DMS53 treated with DMSO at 0.1 percent for 48 hours (cell line): ENCODE data around the gene OTUB2.

Experiments
- DNase-seq: peaks from one replicate; lab custom pipeline; 2025; ENCODE audit not compliant: unreplicated experiment; lab: John Stamatoyannopoulos, UW

OTUB2 gene

DNA sequence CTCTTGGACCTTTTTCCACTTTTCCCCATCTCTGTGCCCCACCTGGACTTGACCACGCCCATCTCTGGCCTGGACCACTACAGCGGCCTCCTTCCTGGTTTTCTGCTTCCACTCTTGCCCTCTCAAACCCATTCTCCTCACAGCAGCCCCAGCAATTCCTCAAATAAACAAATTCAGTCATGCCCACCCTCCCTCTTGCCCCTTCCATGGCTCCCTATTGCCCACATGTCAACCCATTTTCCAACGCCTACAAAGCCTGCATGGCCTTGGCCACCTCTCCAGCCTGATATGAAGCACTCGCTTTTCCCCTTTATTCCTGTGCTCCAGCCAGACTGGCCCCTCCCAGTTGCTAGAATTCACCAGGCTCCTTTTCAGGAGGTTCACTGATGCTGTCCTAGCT, 5.9 kb upstream of the OTUB2 start:
- no peak for DNase-seq

DNA sequence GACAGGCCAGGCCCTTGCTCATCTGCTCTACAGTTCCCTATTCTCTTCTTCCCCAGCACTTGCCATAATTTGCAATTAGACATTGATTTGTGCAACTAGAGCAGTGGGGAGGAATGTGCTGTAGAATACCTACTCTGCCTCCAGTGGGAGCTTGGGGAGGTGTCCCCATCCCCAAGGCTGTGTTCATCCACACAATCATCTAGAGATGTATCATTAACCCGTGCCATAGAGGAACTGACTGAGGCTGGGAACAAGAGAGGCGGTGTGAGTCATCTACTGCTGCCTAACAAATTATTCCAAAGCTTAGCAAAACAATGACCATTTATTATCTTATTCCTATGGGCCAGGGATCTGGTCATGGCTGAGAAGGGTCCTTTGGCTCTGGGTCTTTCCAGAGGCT, 5.1 kb upstream of the OTUB2 start:
- DNase-seq: no peak

DNA sequence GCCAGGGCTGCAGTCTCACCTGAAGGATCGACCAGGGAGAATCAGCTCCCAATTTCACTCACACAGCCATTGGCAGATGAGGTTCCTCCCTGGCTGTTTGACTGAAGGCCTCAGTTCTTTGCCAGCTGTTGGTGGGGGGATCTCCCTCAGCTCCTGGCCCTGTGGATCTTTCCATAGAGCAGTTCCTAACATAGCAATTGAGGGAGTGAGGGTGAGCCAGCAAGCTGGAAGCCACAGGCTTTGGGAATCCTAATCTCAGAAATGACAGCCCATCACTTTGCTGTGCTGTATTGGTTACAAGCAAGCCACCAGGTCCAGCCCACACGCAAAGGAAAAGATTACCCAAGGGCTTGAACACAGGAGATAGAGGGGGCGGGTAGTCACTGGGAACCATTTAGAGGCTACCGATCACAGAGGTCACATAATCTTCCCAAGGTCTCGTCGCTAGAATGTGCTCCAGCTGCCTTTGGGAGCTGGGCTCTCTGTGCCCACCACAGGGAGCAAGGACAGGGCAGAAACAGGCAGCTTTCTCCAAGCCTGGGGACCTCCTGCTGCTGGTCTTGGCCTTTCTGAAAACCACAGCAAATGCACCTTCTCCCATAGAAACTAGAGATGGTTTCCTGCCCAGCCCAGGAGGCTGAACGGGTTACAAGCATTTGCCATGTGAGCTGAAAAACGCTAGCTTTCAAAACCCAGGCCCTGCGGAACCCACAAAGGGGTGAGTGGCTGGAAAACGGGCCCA, 4.6 kb upstream of the OTUB2 start:
- DNase-seq: no peak

DNA sequence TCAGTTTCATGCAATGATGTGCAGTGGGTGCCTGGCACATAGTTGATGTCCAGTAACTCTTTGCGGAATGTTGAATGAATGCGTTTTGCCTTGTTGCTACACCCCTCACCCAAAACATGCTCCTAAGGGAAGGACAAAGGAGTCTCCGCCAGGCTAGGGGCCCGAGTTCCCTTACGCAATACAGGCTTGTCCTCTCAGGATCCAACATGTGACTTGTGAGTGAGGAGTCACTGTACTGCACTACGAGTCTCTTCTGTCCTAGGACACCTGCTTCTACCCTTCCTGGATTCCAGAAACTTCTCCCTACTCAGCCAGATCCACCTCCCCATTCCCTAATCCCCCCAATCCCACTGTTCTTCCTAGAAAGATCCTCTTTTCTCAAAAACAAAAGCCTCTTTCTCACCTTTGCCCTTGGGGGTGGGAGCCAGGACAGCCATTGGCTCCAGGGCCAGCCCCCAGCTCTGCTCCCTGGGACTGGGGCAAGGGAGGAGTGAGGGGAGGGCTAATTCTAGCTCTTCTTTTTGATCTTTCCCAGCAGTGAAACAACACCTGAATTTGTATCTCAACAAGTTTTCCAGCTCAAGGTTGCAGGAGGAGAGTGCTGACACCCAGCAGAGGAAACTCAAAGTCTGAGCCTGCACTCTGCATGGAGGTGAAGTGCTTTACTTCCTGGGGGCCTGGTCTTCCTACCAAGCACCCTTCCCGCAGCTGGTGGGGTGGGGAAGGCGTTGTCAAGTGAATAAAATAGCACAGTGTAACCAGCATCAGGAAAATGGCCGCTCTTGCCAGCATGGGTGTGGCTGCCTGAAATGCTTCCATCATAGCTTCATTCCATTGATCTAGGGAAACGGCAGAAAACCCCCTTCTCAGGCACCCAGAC, 3.4 kb upstream of the OTUB2 start:
- no peak for DNase-seq

DNA sequence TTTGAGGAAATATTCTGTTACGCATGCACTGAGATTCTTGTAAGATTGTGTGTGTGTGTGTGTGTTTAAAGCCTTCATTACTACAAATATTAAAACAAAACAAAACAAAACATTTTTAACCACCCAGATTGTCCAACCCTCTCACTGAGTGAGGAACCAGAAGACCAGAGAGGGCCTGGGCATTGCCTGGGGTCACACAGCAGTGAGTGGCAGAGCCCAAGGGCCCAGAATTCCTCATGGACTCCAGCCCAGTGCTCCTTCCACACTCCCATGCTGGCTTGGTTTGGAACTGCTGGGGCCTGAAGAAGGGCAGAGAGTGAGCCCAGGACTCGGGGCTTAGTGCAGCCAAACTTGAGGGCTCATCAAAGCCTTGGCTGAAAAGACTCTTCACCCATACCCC, 1.6 kb upstream of the OTUB2 start:
- no peak for DNase-seq

DNA sequence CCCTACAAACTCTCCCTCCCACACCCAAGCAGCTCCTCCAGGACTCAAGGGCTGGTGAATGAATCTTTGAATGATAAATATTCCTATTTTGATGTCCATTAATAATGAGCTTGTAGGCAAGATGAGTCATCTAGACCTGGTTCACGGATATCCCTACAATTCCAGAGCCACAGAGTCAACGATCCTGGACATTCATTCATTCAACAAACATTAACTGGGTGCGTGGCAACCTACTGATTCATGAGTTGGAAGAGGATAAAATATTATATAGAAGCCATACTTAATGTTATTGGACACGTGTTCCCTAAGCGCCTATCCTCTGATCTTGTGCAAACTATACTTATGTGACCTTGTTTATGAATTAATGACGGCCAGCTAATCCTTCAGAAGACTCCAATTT, 420 bp upstream of the OTUB2 start:
- DNase-seq: no peak

DNA sequence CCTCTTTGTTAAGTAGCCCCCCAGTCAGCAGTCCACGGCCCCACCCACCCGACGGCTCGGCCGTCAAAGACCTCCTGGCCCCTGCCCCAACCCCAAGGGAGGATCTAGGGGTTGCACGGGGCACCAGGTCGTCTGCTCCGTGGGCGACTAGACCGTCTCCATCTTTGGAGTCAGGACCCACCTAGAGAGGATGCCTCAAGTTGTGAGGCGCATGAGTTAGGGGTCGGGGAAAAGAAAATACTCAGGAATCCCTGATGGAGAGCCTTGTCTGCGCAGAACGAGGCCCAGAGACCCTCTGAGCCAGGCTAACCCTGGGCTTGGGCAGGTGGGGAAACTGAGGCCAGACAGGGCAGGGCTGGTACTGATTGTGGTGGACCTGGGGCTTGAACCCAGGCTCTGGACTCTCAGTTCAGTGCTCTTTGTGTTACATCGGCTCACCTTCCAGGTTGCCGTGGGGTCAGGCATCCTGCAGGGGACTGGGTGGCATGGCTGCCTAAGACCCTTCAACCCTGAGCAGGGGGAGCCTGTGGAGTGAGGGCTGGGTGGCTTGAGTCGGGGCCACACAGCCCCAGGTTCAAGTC, 839 bp downstream of the OTUB2 start:
- no peak for DNase-seq

DNA sequence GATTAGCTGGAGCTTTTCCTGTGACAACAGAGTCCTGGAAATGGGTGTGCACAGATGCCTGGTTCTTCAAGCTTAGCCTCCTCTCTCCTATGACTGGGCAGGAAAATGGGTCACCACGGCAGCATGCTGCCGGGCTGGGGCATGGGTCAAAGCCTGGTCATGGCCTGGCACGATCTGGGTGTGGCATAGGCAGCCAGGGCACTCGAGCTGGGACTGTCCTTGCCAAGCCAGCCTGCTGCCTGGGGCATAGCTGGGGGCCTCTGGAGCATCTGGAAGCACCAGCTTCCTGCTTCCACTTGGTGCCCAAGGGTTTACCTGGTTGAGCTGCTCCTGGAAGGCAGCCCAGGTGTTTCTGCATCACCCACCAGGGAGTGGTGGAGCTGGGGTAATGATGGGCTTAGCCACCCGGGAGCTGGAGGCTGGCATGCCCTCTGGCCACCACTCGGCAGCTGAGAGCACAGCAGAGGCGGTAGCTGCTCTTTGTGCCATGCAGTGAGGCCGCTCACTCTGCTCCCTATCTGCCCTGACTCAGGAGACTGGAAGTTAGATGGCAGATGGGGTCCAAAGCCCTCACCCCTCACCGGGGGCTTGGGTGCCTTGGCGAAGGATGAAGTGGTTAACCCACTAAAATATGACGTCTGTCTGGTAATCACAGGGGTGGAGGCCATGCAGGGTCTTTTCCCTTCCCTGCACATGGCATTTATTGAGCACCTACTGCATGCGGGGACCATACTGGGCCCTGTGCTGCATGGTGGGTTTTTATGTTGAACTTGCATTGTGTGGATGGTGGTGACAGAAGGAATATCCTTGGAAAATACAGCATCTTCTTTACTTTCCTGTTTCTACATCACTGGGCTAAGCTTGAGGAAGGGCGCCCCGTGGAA, 1.7 kb downstream of the OTUB2 start:
- no peak for DNase-seq

DNA sequence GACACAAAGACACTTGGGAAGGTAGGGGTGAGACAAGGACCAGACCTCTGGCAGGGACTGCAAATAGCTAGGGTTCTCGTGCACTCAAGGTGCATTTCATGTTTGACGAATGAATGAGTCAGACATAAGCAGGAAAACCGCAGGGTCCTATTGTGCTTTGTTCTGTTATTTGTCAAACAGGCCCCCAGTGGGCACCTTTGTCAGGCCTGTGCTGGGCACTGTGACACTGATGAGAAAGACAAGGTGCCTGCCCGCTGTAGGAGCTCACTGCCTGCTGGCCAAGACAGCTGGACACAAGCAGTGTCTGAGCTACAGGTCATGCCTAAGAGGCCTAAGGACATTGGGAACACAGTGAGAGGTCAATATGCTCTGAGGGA, 2.3 kb downstream of the OTUB2 start:
- peak; percentile 6 for DNase-seq

DNA sequence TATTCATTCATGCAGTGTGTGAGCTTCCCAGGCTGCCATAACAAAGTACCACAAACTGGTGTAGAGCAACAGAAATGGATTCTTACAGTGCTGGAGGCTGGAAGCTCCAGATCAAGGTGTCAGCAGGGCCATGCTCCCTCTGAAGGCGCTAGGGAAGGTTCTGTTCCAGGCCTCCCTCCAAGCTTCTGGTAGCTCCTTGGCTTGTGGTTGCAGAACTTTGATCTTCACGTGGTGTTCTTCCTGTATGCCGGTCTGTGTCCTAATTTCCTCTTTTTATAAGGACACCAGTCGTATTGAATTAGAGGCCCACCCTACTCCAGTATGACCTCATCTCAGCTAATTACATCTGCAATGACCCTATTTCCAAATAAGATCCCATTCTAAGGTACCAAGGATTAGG, 3.1 kb downstream of the OTUB2 start:
- DNase-seq: no peak

DNA sequence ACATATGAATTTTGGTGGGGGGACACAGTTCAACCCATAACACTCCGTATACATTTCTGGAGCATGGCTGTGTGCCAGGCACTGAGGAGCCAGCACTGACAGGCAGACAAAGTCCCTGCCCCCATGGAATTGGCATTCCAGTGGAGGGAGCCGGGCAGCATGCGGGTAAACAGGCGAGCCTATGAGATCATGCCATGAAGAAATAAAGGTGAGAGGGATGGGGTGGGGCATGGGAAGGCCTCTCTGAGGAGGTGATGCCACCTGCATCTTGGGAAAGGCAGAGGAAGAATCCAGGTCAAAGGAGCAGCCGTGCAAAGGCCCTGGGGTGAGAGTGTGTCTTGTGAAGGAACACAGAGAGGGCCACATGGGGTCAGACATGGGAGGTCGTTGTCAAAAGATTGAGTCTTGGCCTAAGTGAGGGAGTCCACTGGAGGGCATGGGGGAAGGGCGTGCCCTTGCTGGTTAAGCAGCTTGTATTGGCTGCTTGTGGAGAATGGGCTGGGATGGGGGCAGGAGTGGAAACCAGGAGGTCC, 3.6 kb downstream of the OTUB2 start:
- DNase-seq: no peak

DNA sequence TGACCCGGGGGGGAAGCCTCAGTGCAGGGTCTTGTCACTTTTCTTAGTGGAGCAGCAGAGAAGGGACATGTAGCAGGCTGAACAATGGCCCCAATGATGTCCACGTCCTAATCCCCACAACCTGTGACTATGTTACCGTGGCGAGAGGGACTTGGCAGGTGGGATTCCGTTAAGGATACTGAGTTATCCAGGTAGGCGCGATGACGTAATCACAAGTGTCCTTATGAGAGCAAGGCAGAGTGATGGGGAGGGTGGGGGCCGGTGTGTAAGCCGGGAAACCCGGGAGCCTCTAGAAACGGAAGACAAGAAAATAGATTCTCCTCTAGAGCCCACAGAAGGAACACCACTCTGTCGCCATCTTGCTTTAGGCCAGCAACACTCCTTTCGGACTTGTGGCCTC, 4.4 kb downstream of the OTUB2 start:
- DNase-seq: no peak

DNA sequence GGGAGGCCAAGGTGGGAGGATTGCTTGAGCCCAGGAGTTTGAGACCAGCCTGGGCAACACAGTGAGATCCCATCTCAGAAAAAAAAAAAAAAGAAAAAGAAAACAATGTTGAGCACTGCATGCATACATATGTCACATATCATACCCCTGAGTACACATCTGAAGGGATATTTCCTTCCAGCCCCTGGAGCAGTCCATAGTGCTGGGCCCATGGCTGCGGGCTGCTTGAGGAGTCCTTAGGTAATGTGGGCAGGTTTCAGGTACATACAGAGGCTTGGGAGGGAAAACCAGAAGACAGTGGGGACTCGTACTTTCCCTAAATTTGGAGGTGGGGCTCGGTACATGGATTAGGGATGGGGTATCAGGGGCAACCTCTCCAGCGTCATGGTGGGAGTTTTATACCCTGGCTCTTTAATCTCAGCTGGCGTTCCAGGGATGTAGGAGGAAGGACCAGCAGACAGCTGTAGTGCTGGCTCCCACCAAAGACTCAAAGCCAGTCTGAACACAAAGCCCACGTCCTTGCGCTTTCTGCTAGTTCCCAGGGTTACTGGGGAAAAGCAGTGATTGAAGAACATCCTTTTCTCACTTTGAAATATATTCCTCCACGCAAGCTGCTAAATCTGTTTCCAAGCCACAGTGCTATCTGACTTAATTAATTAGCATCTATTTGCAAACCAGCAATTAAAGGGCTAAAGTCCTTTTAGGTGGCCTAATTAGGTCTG, 5.2 kb downstream of the OTUB2 start:
- no peak for DNase-seq

DNA sequence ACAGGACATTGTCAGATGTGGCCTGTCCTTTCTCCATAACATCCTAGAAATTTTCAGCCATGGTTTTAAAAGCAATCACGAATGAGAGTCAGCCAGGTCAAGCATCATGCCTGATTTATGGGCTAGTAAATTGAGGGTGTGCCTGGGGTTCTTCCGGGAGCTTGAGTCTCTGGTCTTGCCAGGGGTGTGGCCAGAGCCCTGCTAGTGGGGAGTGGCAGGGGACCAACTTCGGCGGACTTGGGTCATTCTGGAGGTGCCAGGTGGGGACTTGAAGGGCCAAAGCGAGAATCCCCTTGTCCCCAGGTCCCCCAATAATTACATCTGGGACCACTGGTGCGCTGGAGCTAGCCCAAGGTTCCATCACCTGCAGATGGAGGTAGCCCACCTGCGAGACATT, 5.7 kb downstream of the OTUB2 start:
- no peak for DNase-seq

DNA sequence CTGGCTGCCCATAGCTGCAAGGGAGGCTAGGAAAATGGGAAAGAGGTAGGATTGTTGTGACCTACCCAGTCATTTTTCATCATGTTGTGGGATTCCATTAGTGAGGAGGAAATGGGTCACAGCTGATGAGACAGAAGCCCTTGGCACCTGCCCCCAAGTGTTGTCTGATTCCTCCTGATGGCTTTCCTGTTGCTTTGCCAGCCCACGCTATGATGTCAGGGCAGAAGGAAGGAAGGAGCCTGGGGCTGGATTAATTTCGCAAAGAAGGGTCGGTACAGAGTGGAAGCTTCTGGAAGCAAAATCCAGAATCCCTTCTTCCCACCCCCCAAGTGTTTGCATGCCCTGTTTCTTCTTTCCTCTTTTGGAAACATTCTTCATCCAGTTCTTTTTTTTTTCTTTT, 8.7 kb downstream of the OTUB2 start:
- DNase-seq: no peak

DNA sequence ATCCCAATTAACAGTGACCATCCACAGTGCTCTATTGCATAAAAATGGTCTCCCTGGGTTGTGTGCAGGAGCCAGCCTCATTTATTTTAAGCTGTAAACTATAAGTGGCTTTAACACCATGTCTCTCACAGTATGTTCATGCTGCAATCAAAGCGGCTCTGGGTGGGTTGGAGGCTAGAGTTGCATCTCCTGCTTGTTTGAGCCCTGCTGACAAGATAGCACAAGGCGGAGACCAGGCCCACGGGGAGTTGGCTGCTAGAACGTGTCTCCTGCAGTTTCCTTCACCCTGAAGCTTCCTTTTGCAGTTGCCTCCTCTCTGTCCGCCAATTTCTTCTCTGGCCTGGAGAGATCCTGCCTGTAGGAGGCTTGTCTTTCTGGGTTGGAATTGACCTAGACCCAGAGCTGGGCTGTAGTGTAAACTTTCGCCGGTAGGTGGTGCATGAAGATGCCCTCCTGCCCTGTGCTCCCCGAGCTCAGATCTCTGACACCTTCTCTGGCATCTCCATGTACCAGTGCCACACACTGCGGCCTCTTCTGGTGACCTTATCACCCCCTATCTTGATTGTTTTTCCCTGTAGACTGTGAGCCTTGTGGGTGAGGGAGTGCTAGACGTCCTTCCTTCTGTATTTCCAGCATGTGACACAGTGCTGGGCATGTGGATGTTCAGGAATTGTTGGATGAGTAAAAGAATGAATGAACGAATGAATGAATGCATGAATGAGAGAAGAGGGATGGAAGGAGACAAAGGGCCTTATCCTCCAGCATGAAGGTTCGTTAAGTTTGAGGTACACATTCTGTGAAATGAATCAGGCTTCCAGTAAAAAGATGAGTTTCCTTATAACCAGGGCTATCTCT, 10.4 kb downstream of the OTUB2 start:
- peak; percentile 60 for DNase-seq

DNA sequence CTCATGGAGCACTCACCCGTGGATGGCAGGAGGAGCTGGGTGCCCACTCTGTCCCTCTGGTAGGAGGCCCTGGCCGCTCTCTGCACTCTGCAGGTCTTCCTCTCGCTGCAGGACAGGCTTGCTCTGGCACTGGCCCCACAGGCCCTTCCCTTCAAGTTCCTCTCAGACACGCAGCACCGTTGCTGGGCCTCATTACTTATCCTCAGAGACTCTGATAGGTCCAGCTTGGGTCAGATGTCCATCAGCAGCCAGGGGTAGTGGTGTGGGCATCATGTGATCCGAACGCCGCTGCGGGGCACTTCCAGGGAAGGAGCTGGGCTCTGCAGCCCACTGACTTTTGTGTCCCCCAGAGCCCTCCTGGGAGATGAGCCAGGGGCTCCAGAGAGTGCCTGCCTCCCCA, 11.8 kb downstream of the OTUB2 start:
- no peak for DNase-seq

DNA sequence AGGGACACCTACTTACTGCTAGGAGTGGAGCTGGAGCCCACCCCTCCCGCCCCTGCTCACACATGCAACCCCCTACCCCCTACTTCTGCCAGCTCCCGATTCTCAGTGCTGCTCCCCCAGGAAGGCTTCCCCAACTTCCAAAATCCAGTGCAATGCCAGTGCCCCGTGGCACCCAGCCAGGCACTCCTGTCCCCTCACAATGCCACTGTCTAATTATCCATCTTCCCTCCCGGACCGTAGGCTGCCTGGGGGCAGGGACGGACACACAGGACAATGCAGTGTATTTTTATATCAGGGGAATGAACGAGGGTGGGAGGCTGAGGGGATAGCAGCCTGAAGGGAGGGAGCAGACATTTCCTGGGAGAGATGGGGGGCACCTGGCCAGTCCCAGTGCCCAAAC, 12.4 kb downstream of the OTUB2 start:
- no peak for DNase-seq

DNA sequence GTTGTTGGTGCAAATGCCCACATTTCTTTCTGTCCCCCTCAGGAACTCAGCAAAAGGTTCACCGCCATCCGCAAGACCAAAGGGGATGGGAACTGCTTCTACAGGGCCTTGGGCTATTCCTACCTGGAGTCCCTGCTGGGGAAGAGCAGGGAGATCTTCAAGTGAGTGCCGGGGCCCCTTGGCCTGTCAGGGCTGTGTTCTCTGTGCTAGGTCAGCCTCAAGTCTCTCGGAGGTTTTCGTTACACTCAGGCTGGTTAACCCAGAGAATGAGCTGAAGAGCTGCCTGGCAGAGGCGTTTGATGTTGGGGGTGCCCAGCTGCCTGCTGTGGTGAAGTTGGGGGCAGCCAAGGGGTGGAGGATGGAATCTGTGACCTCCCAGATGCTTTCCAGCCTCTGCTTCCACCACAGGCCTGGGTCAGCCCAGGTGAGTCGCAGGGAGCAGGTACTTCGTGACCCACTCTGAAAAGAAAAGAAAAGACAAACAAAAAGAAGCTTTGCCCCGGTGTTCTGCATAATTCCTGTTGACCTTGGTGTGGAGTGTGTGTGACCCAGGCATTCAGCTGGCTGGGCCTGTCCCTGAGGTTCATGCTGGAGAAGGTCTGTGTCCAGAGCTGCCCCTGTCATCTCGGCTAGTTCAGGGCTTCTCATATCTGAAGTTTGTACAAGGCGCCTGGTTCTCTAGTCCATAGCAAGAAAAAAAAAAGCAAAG, 12.9 kb downstream of the OTUB2 start:
- no peak for DNase-seq
